Stomach (tissue), 4 donors: Measurements from ENCODE around the gene ATXN7L3.

Source experiments
- EP300 ChIP-seq: sonication (generic); formaldehyde crosslinking; IDR thresholded peaks from one replicate; pipeline ENCODE4 v1.6.1; 2017; ENCODE audit warnings: antibody characterized with exemption
- POLR2A ChIP-seq, 4 donors: fragments of 450-650 bp; IDR thresholded peaks; one replicate each; pipeline ENCODE4 v1.6.1; 2016; ENCODE audit warnings: antibody characterized with exemption in 4 of 4, control low read depth in 2 of 4, mild to moderate bottlenecking in 1 of 4, moderate library complexity in 1 of 4
- POLR2AphosphoS5 ChIP-seq, 3 donors: sonication (generic); formaldehyde crosslinking; IDR thresholded peaks; one replicate each; pipeline ENCODE4 v1.6.1; 2016; ENCODE audit warnings: antibody characterized with exemption in 3 of 3
- TF ChIP-seq, protein P1 (sequence below), 7 experiments: fragments of 450-650 bp in 4 of 7; fragments of 200-600 bp in 3 of 7; sonication (generic) in 3 of 7; IDR thresholded peaks; one replicate each; pipeline ENCODE4 v1.5.1; 2016 to 2019; ENCODE audit warnings: antibody characterized with exemption in 7 of 7, control low read depth in 2 of 7, mild to moderate bottlenecking in 1 of 7

DNA sequence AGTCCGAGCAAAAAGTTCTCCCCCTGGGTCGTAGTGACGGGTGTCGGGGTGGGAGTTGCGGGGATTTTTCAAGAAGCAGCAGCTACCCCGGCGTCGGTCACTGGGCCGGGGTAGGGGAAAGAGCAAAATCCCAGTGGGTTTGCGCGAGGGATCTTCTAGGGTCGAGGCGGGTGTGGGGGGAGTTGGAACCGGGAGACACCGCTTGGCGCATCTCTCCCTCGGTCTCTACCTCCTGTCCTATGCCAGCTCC, 22.1 kb upstream of the ATXN7L3 start:
- TF ChIP-seq, protein P1, sequence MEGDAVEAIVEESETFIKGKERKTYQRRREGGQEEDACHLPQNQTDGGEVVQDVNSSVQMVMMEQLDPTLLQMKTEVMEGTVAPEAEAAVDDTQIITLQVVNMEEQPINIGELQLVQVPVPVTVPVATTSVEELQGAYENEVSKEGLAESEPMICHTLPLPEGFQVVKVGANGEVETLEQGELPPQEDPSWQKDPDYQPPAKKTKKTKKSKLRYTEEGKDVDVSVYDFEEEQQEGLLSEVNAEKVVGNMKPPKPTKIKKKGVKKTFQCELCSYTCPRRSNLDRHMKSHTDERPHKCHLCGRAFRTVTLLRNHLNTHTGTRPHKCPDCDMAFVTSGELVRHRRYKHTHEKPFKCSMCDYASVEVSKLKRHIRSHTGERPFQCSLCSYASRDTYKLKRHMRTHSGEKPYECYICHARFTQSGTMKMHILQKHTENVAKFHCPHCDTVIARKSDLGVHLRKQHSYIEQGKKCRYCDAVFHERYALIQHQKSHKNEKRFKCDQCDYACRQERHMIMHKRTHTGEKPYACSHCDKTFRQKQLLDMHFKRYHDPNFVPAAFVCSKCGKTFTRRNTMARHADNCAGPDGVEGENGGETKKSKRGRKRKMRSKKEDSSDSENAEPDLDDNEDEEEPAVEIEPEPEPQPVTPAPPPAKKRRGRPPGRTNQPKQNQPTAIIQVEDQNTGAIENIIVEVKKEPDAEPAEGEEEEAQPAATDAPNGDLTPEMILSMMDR (IDR thresholded peaks at IDR 0.05), result no peak
- no peak for TF ChIP-seq POLR2A (IDR thresholded peaks at IDR 0.05)
- no peak for TF ChIP-seq EP300
- no peak for TF ChIP-seq POLR2AphosphoS5 (IDR thresholded peaks at IDR 0.05)
